Heart left ventricle (tissue), 16 donors: ENCODE measurements around the gene ALDH3B1. TPM values are rescaled to one million over a fixed set of nuclear protein-coding genes. Genes with fewer than 3 reads are reported as not detected.
A peak's percentile ranks its signal among the peaks of the same experiment; 100 is the strongest.

Experiments used
- ATAC-seq, 4 donors: fragments of 200-7000 bp; cut with Tn5 transposase; one replicate each; pipeline ENCODE4 v1.9.1; 2020 to 2022; ENCODE audit warnings: moderate library complexity in 4 of 4, mild to moderate bottlenecking in 3 of 4, moderate number of reproducible peaks in 1 of 4
- DNase-seq, 5 donors: peaks; one replicate each; pipeline ENCODE4 v3.0.0-alpha.2; 2020
- H3K27ac ChIP-seq, 12 donors: fragments of 200-600 bp; sonication (generic) in 4 of 12; one replicate each; pipeline versions ENCODE4 v1.5.0 to v1.8.0; 2016 to 2022; ENCODE audit warnings: mild to moderate bottlenecking in 2 of 12
- H3K27me3 ChIP-seq, 9 donors: fragments of 200-600 bp; sonication (generic) in 2 of 9; one replicate each; pipeline versions ENCODE4 v1.5.1 to v1.8.0; 2016 to 2022; ENCODE audit warnings: mild to moderate bottlenecking in 3 of 9
- H3K36me3 ChIP-seq, 9 donors: fragments of 200-600 bp; sonication (generic) in 2 of 9; one replicate each; pipeline versions ENCODE4 v1.5.0 to v1.8.0; 2018 to 2022; ENCODE audit warnings: mild to moderate bottlenecking in 2 of 9
- H3K4me1 ChIP-seq, 12 donors: fragments of 200-600 bp; sonication (generic) in 4 of 12; one replicate each; pipeline versions ENCODE4 v1.5.0 to v1.8.0; 2016 to 2022; ENCODE audit warnings: mild to moderate bottlenecking in 3 of 12
- H3K4me3 ChIP-seq, 12 donors: fragments of 200-600 bp; sonication (generic) in 4 of 12; one replicate each; pipeline versions ENCODE4 v1.5.0 to v1.8.0; 2017 to 2022; ENCODE audit warnings: mild to moderate bottlenecking in 9 of 12, moderate library complexity in 4 of 12
- H3K9me3 ChIP-seq, 12 donors: fragments of 200-600 bp; sonication (generic) in 4 of 12; one replicate each; pipeline versions ENCODE4 v1.5.0 to v1.8.0; 2016 to 2022; ENCODE audit warnings: mild to moderate bottlenecking in 1 of 12
- POLR2A ChIP-seq, 2 donors: fragments of 450-650 bp; IDR thresholded peaks; one replicate each; pipeline ENCODE4 v1.6.1; 2017; ENCODE audit warnings: antibody characterized with exemption in 2 of 2, mild to moderate bottlenecking in 2 of 2, moderate library complexity in 2 of 2
- WGBS, 4 donors: extraction: QIAGEN DNeasy Blood & Tissue Kit in 2 of 4; methylation state at CpG; one replicate each; pipeline versions ENCODE4 v1.1.5 to v1.1.7; 2013 to 2018; 5-methylcytosine and 5-hydroxymethylcytosine counted together
- intact Hi-C, 10 donors: fragments of 100-400 bp; cut with DNase I; formaldehyde crosslinking; loops; one replicate each; pipeline versions ENCODE4 v1.11.1 to v1.14.2; 2022
- polyA plus RNA-seq, 2 donors: library from polyadenylated mRNA; stranded (reverse); fragments of 200-250 nt; gene quantifications; one replicate each; pipeline ENCODE4 v1.2.3, GENCODE V29; 2013
- total RNA-seq, 9 donors: library from RNA; depleted of rRNA in 2 of 9; stranded (reverse); fragments of >200 nt in 2 of 9; fragmentation: NEBNext Ultra II Directional in 3 of 9; extraction: Animal tissue kit (Norgen Biotek cat#: 25700) in 3 of 9; gene quantifications; one replicate each; pipeline versions ENCODE4 v1.1.0 to v1.2.4, GENCODE V29; 2016 to 2023
- TF ChIP-seq, protein P1 (sequence below), 12 donors: fragments of 200-600 bp; sonication (generic) in 4 of 12; IDR thresholded peaks; one replicate each; pipeline versions ENCODE4 v1.5.0 to v1.8.0; 2018 to 2022; ENCODE audit warnings: antibody characterized with exemption in 12 of 12, mild to moderate bottlenecking in 5 of 12
- donor health status: ischemic (EF 13 %, LVEDD 7.1; RV severe dilation, severe dysfunction).
- donor health status: healthy with polysubstance abuse.
- donor health status: DM: no; HTN: yes; CAD: no.
- donor health status: DM: no; HTN: no; CAD: no.
- donor health status: ischemic (EF 25% LVEDD 6.9; RV normal size, moderate dysfunction).
- donor health status: ischemic (EF 25% LVEDD 5.7; RV mildly dilated, moderate dysfunction).
- donor health status: healthy.
- donor health status: DM: yes; HTN: yes; CAD: no.
- donor health status: ischemic (EF 35%, LVEDD 5.7; RV mildly dilated, moderate dysfunction).
- donor health status: nonischemic (EF 11% LVEDD 7.7; RV severe dilation, severe dysfunction).
- donor health status: DM: yes; HTN: yes; CAD: no.
- donor health status: PGD.
- donor health status: ischemic (EF 29% LVEDD 5.4; RV normal size, mild dysfunction).
- donor health status: nonischemic (EF 23%, LVEDD 6.1; RV moderate dilation, normal function).

The ALDH3B1 gene
- total and polyA plus RNA-seq, 11 donors: 2.3 to 25.4 (median 4.4) TPM

GRCh38 chr11:68019486-68019885, 9.4 kb downstream of the ALDH3B1 start:
- WGBS, 4 donors: 86 to 92% (median 90%) methylated on average over 9 to 12 of the region's 12 CpGs
- Histone ChIP-seq H3K27ac (no peak overlapping the region), H3K9me3 (peaks cover 0 to 4% (median 0%) of the 10 kb centered on the region in 12 donors), H3K27me3 (no peaks in the 10 kb centered on the region), H3K4me1 (peaks cover 0 to 12% (median 1%) of the 10 kb centered on the region in 12 donors), H3K36me3 (peaks cover 0 to under 1% (median 0%) of the 10 kb centered on the region in 9 donors), H3K4me3 (no peak overlapping the region)
- TF ChIP-seq POLR2A (IDR thresholded peaks at IDR 0.05): no peak
- TF ChIP-seq, protein P1, sequence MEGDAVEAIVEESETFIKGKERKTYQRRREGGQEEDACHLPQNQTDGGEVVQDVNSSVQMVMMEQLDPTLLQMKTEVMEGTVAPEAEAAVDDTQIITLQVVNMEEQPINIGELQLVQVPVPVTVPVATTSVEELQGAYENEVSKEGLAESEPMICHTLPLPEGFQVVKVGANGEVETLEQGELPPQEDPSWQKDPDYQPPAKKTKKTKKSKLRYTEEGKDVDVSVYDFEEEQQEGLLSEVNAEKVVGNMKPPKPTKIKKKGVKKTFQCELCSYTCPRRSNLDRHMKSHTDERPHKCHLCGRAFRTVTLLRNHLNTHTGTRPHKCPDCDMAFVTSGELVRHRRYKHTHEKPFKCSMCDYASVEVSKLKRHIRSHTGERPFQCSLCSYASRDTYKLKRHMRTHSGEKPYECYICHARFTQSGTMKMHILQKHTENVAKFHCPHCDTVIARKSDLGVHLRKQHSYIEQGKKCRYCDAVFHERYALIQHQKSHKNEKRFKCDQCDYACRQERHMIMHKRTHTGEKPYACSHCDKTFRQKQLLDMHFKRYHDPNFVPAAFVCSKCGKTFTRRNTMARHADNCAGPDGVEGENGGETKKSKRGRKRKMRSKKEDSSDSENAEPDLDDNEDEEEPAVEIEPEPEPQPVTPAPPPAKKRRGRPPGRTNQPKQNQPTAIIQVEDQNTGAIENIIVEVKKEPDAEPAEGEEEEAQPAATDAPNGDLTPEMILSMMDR (IDR thresholded peaks at IDR 0.05): no peak
- no peak for ATAC-seq
- intact Hi-C loops: loop anchor here in 1 of 10 donors (10.0 kb wide), 1 partner anchor 185 kb away; no protein-coding TSS in a partner anchor
- no peak for DNase-seq

- peak in 3 of 4 donors; percentile 6 to 29 (median 21) for ATAC-seq
These were observed 10.4 kb downstream of the ALDH3B1 start for GRCh38 chr11:68020575-68020974.

DNA sequence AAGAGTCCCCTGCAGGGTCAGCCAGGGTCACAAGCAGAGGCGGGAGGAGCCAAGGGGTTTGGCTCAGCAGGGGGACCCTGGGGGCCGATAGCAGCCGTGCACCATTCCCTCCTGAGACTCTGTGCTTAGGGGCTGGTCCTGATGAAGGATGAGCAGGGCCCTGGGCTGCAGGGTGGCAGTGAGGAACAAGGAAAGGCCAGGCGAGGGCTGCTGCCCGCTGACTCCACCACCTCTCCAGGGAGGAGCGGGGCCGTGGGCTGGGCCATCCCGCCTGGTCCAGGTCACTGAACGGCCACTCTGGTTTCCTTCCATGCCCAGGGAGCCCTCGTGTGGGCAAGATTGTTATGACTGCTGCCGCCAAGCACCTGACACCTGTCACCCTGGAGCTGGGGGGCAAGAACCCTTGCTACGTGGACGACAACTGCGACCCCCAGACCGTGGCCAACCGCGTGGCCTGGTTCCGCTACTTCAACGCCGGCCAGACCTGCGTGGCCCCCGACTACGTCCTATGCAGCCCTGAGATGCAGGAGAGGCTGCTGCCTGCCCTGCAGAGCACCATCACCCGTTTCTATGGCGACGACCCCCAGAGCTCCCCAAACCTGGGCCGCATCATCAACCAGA, 11.2 kb downstream of the ALDH3B1 start:
- ATAC-seq (peak in 2 of 4 donors; percentile 23 to 32), DNase-seq (peak in 1 of 5 donors; percentile 54)
- no peak overlapping the region for H3K27ac ChIP-seq
- WGBS, 4 donors: 69 to 75% (median 74%) methylated on average over 26 to 27 of the region's 27 CpGs
- no peak for TF ChIP-seq POLR2A (IDR thresholded peaks at IDR 0.05)
- TF ChIP-seq, protein P1 (IDR thresholded peaks at IDR 0.05): peak in 3 of 12 donors; percentile 7 to 12 (median 9)
- H3K9me3 ChIP-seq: peaks cover 0 to 8% (median 0%) of the 10 kb centered on the region in 12 donors
- no peaks in the 10 kb centered on the region for H3K27me3 ChIP-seq
- peaks cover 0 to 17% (median 0%) of the 10 kb centered on the region in 9 donors for H3K36me3 ChIP-seq
- peaks cover 0 to 12% (median 1%) of the 10 kb centered on the region in 12 donors for H3K4me1 ChIP-seq
- no peak overlapping the region for H3K4me3 ChIP-seq
- intact Hi-C loops: no loop called here

More at GRCh38 chr11:68020575-68020974, 10.4 kb downstream of the ALDH3B1 start:
- no peak overlapping the region for H3K4me3 ChIP-seq
- H3K4me1 ChIP-seq: peaks cover 0 to 12% (median 1%) of the 10 kb centered on the region in 12 donors
- H3K36me3 ChIP-seq: peaks cover 0 to 11% (median 0%) of the 10 kb centered on the region in 9 donors
- intact Hi-C loops: no loop called here
- H3K27ac ChIP-seq: no peak overlapping the region
- H3K9me3 ChIP-seq: peaks cover 0 to 8% (median 0%) of the 10 kb centered on the region in 12 donors
- peak in 1 of 5 donors; percentile 40 for DNase-seq
- no peaks in the 10 kb centered on the region for H3K27me3 ChIP-seq
- TF ChIP-seq, protein P1 (IDR thresholded peaks at IDR 0.05): peak in 4 of 12 donors; percentile 19 to 28 (median 24)
- no peak for TF ChIP-seq POLR2A (IDR thresholded peaks at IDR 0.05)
- WGBS, 4 donors: 53 to 64% (median 60%) methylated on average over 10 to 11 of the region's 11 CpGs

DNA sequence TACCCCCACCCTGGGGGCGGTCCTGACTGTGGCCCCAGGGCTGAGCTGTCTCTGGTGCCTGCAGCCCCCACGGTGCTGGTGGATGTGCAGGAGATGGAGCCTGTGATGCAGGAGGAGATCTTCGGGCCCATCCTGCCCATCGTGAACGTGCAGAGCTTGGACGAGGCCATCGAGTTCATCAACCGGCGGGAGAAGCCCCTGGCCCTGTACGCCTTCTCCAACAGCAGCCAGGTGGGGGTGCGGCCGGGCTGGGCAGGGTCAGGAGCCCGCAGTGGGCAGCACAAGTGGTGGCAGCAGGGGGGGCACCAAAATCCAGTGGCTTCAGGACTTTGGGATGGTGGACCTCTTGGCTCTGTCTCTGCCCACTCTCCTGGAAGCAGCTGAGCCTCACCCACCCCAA, 12.4 kb downstream of the ALDH3B1 start:
- WGBS, 4 donors: 80 to 88% (median 86%) methylated on average over 12 to 13 of the region's 13 CpGs
- TF ChIP-seq, protein P1 (IDR thresholded peaks at IDR 0.05): no peak
- TF ChIP-seq POLR2A (IDR thresholded peaks at IDR 0.05): no peak
- ATAC-seq (no peak), DNase-seq (peak in 1 of 5 donors; percentile 39)
- H3K27me3 ChIP-seq: no peaks in the 10 kb centered on the region
- peaks cover 0 to 8% (median 0%) of the 10 kb centered on the region in 12 donors for H3K9me3 ChIP-seq
- intact Hi-C loops: no loop called here
- peaks cover 0 to 3% (median 0%) of the 10 kb centered on the region in 12 donors for H3K4me1 ChIP-seq
- no peak overlapping the region for H3K27ac ChIP-seq
- peaks cover 0 to 17% (median 0%) of the 10 kb centered on the region in 9 donors for H3K36me3 ChIP-seq
- no peak overlapping the region for H3K4me3 ChIP-seq
